OCI-LY7 (cell line): ENCODE data around the gene SLC25A25. TPM values are rescaled to one million over a fixed set of nuclear protein-coding genes. Genes with fewer than 3 reads are reported as not detected.

ENCODE experiments used
- BruUV-seq: library from RNA; stranded (reverse); fragments of 400-500 nt; replicated peaks from 2 replicates; lab custom pipeline; 2021; lab: Mats Ljungman, UMichigan
- CTCF ChIA-PET: fragments of 300-600 bp; sonication (Branson Sonifier 250); formaldehyde crosslinking; loops from one replicate; lab custom pipeline; 2022; ENCODE audit warnings: antibody characterized with exemption; ENCODE audit not compliant: unreplicated experiment; lab: Charles Lee
- POLR2A ChIA-PET: fragments of 300-600 bp; sonication (Branson Sonifier 250); formaldehyde crosslinking; loops from one replicate; lab custom pipeline; 2022; ENCODE audit warnings: antibody characterized with exemption; lab: Charles Lee
- DNase-seq: peaks from one replicate; pipeline ENCODE4 v3.0.0-alpha.2; 2015; ENCODE audit warnings: low spot score
- H2AFZ ChIP-seq: fragments of 200-600 bp; sonication (generic), shearing (Covaris generic); 2 replicates; pipeline ENCODE4 v1.6.1; 2014; ENCODE audit warnings: mild to moderate bottlenecking, antibody characterized with exemption, low read length, moderate library complexity
- H3K27ac ChIP-seq: fragments of 200-600 bp; sonication (generic); 2 replicates; pipeline ENCODE4 v1.5.1; 2014; ENCODE audit warnings: mixed run types, low read depth, mild to moderate bottlenecking, moderate library complexity, low read length, inconsistent platforms; ENCODE audit not compliant: poor library complexity, severe bottlenecking
- H3K36me3 ChIP-seq: fragments of 200-600 bp; sonication (generic); 2 replicates; pipeline ENCODE4 v1.6.1; 2014; ENCODE audit warnings: mild to moderate bottlenecking, antibody characterized with exemption, low read length, moderate library complexity, mixed read lengths; ENCODE audit not compliant: insufficient read depth
- H3K4me1 ChIP-seq: fragments of 200-600 bp; sonication (generic); 2 replicates; pipeline ENCODE4 v1.5.1; 2014; ENCODE audit warnings: mild to moderate bottlenecking, low read length; ENCODE audit not compliant: insufficient read depth, poor library complexity, severe bottlenecking
- H3K4me2 ChIP-seq: fragments of 200-600 bp; sonication (generic); 2 replicates; pipeline ENCODE4 v1.6.1; 2014; ENCODE audit warnings: mild to moderate bottlenecking, low read length
- H3K4me3 ChIP-seq: fragments of 200-600 bp; sonication (generic); 2 replicates; pipeline ENCODE4 v1.5.1; 2014; ENCODE audit warnings: mild to moderate bottlenecking, low read depth, low read length; ENCODE audit not compliant: poor library complexity, severe bottlenecking
- H3K79me2 ChIP-seq: fragments of 200-600 bp; sonication (generic); 2 replicates; pipeline ENCODE4 v1.6.1; 2016; ENCODE audit warnings: low read depth, mild to moderate bottlenecking, low read length, moderate library complexity, mixed read lengths; ENCODE audit not compliant: insufficient read depth
- H3K9me2 ChIP-seq: fragments of 200-600 bp; sonication (generic); 2 replicates; pipeline ENCODE4 v1.6.1; 2016; ENCODE audit warnings: mild to moderate bottlenecking, low read length, mixed read lengths; ENCODE audit not compliant: insufficient read depth
- H3K9me3 ChIP-seq: fragments of 200-600 bp; sonication (generic); 2 replicates; pipeline ENCODE4 v1.6.1; 2014; ENCODE audit warnings: mild to moderate bottlenecking, mixed run types, low read length, mixed read lengths
- H4K20me1 ChIP-seq: fragments of 200-600 bp; sonication (generic); 2 replicates; pipeline ENCODE4 v1.6.1; 2014; ENCODE audit warnings: mild to moderate bottlenecking, antibody characterized with exemption, low read length, moderate library complexity, mixed read lengths; ENCODE audit not compliant: insufficient read depth
- EZH2phosphoT487 ChIP-seq: fragments of 200-600 bp; sonication (generic); IDR thresholded peaks from 2 replicates; pipeline ENCODE4 v1.6.1; 2018; ENCODE audit warnings: low read depth, borderline replicate concordance, mild to moderate bottlenecking, mixed run types, antibody characterized with exemption, low read length, moderate library complexity, mixed read lengths
- intact Hi-C: fragments of 100-400 bp; cut with micrococcal nuclease; formaldehyde crosslinking; loops from one replicate; pipeline ENCODE4 v1.10.0; 2022; ENCODE audit not compliant: unreplicated experiment
- total RNA-seq, 2 experiments: library from RNA; depleted of rRNA in 1 of 2; stranded (reverse); fragments of >200 nt in 1 of 2; shearing (Covaris generic) in 1 of 2; gene quantifications; 2 replicates each; pipeline ENCODE4 v1.2.3, GENCODE V29; 2014 to 2022
- TF ChIP-seq, protein P1 (sequence below): fragments of 200-600 bp; sonication (generic); conservative IDR thresholded peaks from 2 replicates; pipeline ENCODE4 v1.5.1; 2014; ENCODE audit warnings: mild to moderate bottlenecking, antibody characterized with exemption, low read length, moderate library complexity, mixed read lengths

SLC25A25 gene
- total RNA-seq, 2 experiments from 2014 or later = 17.6 to 21.4 TPM

DNA sequence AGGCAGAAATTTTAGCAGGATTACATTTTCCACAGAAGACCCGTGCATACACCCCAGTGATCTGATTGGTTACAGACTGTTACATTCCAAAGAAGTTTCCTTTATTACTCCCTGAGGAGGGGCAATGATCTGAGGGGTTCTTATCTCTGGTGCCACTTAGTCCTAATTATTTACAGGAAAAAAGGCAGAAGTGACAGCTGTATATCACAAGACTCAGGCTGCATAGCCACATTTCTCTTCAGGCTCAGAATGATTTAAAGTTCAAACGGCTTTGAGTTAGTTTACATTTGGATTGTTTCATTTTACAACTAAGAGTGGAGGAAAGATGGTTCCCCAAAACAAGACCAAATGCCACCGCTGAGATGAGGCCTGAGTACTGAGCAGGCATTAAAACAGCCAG is 18.2 kb upstream of the SLC25A25 start:
- Histone ChIP-seq H3K36me3 (no peaks in the 10 kb centered on the region), H3K4me1 (peaks cover 13% of the 10 kb centered on the region), H4K20me1 (no peaks in the 10 kb centered on the region), H3K9me2 (no peaks in the 10 kb centered on the region), H2AFZ (no peak overlapping the region), H3K79me2 (no peaks in the 10 kb centered on the region), H3K27ac (no peak overlapping the region), H3K4me2 (no peak overlapping the region), H3K9me3 (no peaks in the 10 kb centered on the region), H3K4me3 (no peak overlapping the region)
- DNase-seq = no peak
- CTCF ChIA-PET = no interaction called here
- POLR2A ChIA-PET = no interaction called here
- intact Hi-C loops = no loop called here
- TF ChIP-seq, protein P1, sequence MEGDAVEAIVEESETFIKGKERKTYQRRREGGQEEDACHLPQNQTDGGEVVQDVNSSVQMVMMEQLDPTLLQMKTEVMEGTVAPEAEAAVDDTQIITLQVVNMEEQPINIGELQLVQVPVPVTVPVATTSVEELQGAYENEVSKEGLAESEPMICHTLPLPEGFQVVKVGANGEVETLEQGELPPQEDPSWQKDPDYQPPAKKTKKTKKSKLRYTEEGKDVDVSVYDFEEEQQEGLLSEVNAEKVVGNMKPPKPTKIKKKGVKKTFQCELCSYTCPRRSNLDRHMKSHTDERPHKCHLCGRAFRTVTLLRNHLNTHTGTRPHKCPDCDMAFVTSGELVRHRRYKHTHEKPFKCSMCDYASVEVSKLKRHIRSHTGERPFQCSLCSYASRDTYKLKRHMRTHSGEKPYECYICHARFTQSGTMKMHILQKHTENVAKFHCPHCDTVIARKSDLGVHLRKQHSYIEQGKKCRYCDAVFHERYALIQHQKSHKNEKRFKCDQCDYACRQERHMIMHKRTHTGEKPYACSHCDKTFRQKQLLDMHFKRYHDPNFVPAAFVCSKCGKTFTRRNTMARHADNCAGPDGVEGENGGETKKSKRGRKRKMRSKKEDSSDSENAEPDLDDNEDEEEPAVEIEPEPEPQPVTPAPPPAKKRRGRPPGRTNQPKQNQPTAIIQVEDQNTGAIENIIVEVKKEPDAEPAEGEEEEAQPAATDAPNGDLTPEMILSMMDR = no peak
- no peak for TF ChIP-seq EZH2phosphoT487
- BruUV-seq = no TSS peak

DNA sequence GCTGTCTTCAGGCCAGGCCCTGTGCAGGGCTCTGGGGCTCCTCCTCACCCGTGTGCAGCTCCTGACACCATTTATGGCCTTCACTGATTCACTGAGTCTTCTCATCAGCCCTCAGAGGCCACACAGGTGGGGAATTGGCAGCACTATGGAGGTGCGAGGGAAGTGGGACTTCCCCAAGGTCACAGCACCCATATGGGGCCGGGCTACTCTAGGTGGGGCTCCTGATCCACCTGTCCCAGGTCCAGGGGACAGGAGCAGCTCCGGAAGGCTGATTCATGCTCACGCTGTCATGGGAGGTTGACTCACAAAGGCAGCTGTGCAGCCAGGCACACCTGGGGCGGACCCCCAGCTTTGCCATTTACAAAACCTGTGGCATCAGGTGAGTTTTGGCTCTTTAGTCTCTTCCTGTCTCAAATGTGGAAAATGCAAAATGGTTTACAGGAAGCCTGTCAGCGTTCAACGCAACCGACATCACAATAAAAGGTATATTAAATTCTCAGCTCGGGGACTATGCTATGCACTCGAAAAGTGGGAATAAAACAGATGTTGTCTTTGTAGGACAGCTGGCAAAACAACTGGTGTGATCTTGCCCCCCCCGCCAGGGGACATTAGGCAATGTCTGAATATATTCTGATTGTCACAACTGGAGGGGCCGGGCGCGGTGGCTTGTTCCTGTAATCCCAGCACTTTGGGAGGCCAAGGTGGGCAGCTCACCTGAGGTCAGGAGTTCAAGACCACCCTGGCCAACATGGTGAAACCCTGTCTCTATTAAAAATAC is 15.9 kb upstream of the SLC25A25 start:
- no peak for TF ChIP-seq EZH2phosphoT487
- TF ChIP-seq, protein P1 = no peak
- Histone ChIP-seq H3K36me3 (no peaks in the 10 kb centered on the region), H3K4me2 (peak overlapping the region; percentile 38), H3K79me2 (no peaks in the 10 kb centered on the region), H3K9me2 (no peaks in the 10 kb centered on the region), H3K4me3 (no peak overlapping the region), H4K20me1 (no peaks in the 10 kb centered on the region), H3K4me1 (peaks cover 20% of the 10 kb centered on the region), H2AFZ (no peak overlapping the region), H3K27ac (peak overlapping the region; percentile 21), H3K9me3 (no peaks in the 10 kb centered on the region)
- intact Hi-C loops = no loop called here
- CTCF ChIA-PET = no interaction called here
- DNase-seq = peak; percentile 49
- POLR2A ChIA-PET = interaction anchor here (0.6 kb wide), 1 partner anchor 15 kb away, joined by 5 read pairs; no protein-coding TSS in a partner anchor
- no TSS peak for BruUV-seq

DNA sequence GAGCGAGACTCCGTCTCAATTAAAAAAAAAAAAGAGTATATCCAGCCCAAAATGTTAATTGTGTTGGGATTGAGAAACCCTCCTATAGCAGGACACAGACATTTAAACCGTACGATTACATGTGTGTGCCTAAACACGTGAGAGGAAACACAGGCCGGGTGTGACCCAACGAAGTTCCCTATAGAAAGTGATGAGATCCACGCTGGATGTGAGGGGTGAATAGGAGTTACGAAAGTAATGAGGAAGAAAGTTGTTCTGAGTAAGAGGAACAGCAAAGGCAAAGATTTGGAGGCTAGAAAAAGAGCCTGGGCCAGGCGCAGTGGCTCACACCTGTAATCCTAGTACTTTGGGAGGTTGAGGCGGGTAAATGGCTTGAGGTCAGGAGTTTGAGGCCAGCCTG is 14.5 kb upstream of the SLC25A25 start:
- intact Hi-C loops = no loop called here
- no peak for TF ChIP-seq EZH2phosphoT487
- TF ChIP-seq, protein P1 = no peak
- BruUV-seq = no TSS peak
- Histone ChIP-seq H4K20me1 (no peaks in the 10 kb centered on the region), H3K4me3 (no peak overlapping the region), H3K36me3 (no peaks in the 10 kb centered on the region), H3K4me1 (peaks cover 20% of the 10 kb centered on the region), H2AFZ (no peak overlapping the region), H3K9me2 (no peaks in the 10 kb centered on the region), H3K4me2 (no peak overlapping the region), H3K27ac (no peak overlapping the region), H3K9me3 (no peaks in the 10 kb centered on the region), H3K79me2 (no peaks in the 10 kb centered on the region)
- ChIA-PET CTCF (no interaction called here), POLR2A (no interaction called here)
- no peak for DNase-seq
